OCI-LY1 (cell line): Measurements from ENCODE around the gene CPT2.

ENCODE experiments used
- H2AFZ ChIP-seq: fragments of 200-600 bp; sonication (generic), shearing (Covaris generic); 2 replicates; pipeline ENCODE4 v1.6.0; 2014; ENCODE audit warnings: antibody characterized with exemption, mild to moderate bottlenecking, low read length
- H3F3A ChIP-seq: fragments of 200-600 bp; sonication (generic), shearing (Covaris generic); 2 replicates; pipeline ENCODE4 v1.6.0; 2014; ENCODE audit warnings: mild to moderate bottlenecking, antibody characterized with exemption, low read length, moderate library complexity; ENCODE audit not compliant: insufficient read depth
- H3K27ac ChIP-seq: fragments of 200-600 bp; sonication (generic); 2 replicates; pipeline ENCODE4 v1.5.1; 2014; ENCODE audit warnings: low read length, mixed run types, mild to moderate bottlenecking, low read depth; ENCODE audit not compliant: poor library complexity, severe bottlenecking
- H3K27me3 ChIP-seq: fragments of 200-600 bp; sonication (generic); 2 replicates; pipeline ENCODE4 v1.6.0; 2014; ENCODE audit warnings: antibody characterized with exemption, mild to moderate bottlenecking, low read length, moderate library complexity; ENCODE audit not compliant: insufficient read depth
- H3K36me3 ChIP-seq: fragments of 200-600 bp; sonication (generic); 2 replicates; pipeline ENCODE4 v1.6.1; 2014; ENCODE audit warnings: mild to moderate bottlenecking, antibody characterized with exemption, low read length, moderate library complexity, mixed read lengths; ENCODE audit not compliant: insufficient read depth
- H3K4me1 ChIP-seq: fragments of 200-600 bp; sonication (generic); 2 replicates; pipeline ENCODE4 v1.5.1; 2014; ENCODE audit warnings: mild to moderate bottlenecking, low read length, moderate library complexity; ENCODE audit not compliant: insufficient read depth, severe bottlenecking
- H3K4me2 ChIP-seq: fragments of 200-600 bp; sonication (generic), shearing (Covaris generic); 2 replicates; pipeline ENCODE4 v1.6.1; 2014; ENCODE audit warnings: low read length
- H3K4me3 ChIP-seq: fragments of 200-600 bp; sonication (generic); 2 replicates; pipeline ENCODE4 v1.5.1; 2014; ENCODE audit warnings: low read length, low read depth, mild to moderate bottlenecking, mixed read lengths; ENCODE audit not compliant: poor library complexity, severe bottlenecking
- H3K79me2 ChIP-seq: fragments of 200-600 bp; shearing (Covaris generic); 2 replicates; pipeline ENCODE4 v1.6.1; 2016; ENCODE audit warnings: mixed run types, low read length, mixed read lengths; ENCODE audit not compliant: insufficient read depth
- H3K9ac ChIP-seq: fragments of 200-600 bp; sonication (generic), shearing (Covaris generic); 2 replicates; pipeline ENCODE4 v1.6.1; 2014; ENCODE audit warnings: mild to moderate bottlenecking, low read length, mixed read lengths
- H3K9me2 ChIP-seq: fragments of 200-600 bp; sonication (generic), shearing (Covaris generic); 2 replicates; pipeline ENCODE4 v1.6.1; 2014; ENCODE audit warnings: low read depth, mild to moderate bottlenecking, low read length, mixed read lengths
- H3K9me3 ChIP-seq: fragments of 200-600 bp; shearing (Covaris generic); 2 replicates; pipeline ENCODE4 v1.6.1; 2014; ENCODE audit warnings: low read length, mixed read lengths
- H4K20me1 ChIP-seq: fragments of 200-600 bp; sonication (generic), shearing (Covaris generic); 2 replicates; pipeline ENCODE4 v1.6.0; 2016; ENCODE audit warnings: mild to moderate bottlenecking, low read length; ENCODE audit not compliant: insufficient read depth
- EZH2 ChIP-seq: fragments of 200-600 bp; sonication (generic), shearing (Covaris generic); IDR thresholded peaks from 2 replicates; pipeline ENCODE4 v1.8.0; 2017; ENCODE audit warnings: borderline replicate concordance, mixed run types, mild to moderate bottlenecking, antibody characterized with exemption, low read length, moderate library complexity, mixed read lengths
- TF ChIP-seq, protein P1 (sequence below): fragments of 200-600 bp; sonication (generic), shearing (Covaris generic); IDR thresholded peaks from 2 replicates; pipeline ENCODE4 v1.5.1; 2017; ENCODE audit warnings: mild to moderate bottlenecking, antibody characterized with exemption, low read length, moderate library complexity, mixed read lengths

CPT2 gene

DNA sequence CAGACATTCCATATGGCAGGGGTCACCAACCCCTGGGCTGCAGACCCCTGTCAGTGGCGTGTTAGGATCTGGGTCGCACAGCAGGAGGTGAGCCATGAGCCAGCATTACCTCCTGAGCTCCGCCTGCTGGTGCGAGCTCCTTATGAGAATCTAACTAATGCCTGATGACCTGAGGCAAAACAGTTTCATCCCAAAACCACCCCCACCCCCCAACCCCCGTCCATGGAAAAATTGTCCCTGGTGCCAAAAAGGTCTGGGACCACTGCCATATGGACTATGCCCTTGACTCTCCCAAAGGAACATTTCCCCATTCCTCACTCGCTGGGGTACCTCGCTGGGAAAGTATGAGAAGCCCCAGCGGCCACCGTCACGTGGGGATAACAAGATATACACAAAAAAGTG, 6.4 kb upstream of the CPT2 start:
- 0 out of 2 replicates have a peak, but pooled peaks cover 5% of the 10 kb centered on the region for H3F3A ChIP-seq
- no peaks in the 10 kb centered on the region for H3K9me2 ChIP-seq
- H3K79me2 ChIP-seq, result no peaks in the 10 kb centered on the region
- TF ChIP-seq, protein P1, sequence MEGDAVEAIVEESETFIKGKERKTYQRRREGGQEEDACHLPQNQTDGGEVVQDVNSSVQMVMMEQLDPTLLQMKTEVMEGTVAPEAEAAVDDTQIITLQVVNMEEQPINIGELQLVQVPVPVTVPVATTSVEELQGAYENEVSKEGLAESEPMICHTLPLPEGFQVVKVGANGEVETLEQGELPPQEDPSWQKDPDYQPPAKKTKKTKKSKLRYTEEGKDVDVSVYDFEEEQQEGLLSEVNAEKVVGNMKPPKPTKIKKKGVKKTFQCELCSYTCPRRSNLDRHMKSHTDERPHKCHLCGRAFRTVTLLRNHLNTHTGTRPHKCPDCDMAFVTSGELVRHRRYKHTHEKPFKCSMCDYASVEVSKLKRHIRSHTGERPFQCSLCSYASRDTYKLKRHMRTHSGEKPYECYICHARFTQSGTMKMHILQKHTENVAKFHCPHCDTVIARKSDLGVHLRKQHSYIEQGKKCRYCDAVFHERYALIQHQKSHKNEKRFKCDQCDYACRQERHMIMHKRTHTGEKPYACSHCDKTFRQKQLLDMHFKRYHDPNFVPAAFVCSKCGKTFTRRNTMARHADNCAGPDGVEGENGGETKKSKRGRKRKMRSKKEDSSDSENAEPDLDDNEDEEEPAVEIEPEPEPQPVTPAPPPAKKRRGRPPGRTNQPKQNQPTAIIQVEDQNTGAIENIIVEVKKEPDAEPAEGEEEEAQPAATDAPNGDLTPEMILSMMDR, result no peak
- H3K4me1 ChIP-seq, result no peaks in the 10 kb centered on the region
- no peaks in the 10 kb centered on the region for H3K27me3 ChIP-seq
- no peaks in the 10 kb centered on the region for H3K36me3 ChIP-seq
- no peaks in the 10 kb centered on the region for H3K9me3 ChIP-seq
- no peak overlapping the region for H3K9ac ChIP-seq
- no peak overlapping the region for H3K4me3 ChIP-seq
- no peak overlapping the region for H3K4me2 ChIP-seq
- H4K20me1 ChIP-seq, result no peaks in the 10 kb centered on the region
- no peak overlapping the region for H3K27ac ChIP-seq
- no peak overlapping the region for H2AFZ ChIP-seq

DNA sequence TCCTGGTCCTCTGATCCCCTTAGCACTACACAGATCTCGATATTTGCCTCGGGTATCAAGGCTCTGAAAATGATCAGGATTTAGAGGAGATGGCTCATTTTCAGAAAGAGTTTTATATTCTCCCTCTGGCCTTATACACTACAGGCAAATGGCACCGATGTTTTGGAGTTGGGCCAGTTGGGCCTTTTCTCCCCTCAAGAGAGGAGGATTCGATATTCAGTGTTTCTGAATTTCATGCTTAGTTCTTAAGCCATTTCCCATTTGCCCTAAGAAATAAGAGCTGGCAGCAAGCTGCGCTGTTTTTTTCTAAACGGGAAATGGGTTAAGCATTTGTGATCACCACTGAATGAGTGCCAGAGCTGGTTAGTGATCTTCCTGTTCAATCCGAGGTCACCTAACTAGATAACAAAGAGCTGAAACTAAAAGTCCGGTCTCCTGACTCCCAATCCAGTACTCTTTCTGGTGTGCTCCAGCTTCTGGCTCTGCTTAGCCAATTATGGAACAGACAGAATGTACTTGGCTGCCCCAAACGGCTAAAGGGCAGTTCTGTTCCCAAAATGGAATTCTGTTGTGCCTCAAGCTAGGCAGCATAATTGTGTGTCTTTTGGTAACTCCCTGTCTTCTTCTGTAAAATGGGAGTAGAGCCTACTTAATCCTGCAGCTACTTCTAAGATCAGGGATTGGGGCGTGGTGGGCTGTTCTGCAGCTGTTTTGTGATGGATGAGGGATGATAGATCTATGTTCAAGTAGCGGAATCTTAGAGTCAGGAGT, 1.2 kb upstream of the CPT2 start:
- no peak overlapping the region for H2AFZ ChIP-seq
- H3K36me3 ChIP-seq, result no peaks in the 10 kb centered on the region
- no peak overlapping the region for H3K4me2 ChIP-seq
- H3K27ac ChIP-seq, result no peak overlapping the region
- peaks cover 22% of the 10 kb centered on the region for H3K4me1 ChIP-seq
- H4K20me1 ChIP-seq, result no peaks in the 10 kb centered on the region
- no peaks in the 10 kb centered on the region for H3K27me3 ChIP-seq
- H3K9me3 ChIP-seq, result no peaks in the 10 kb centered on the region
- H3K9me2 ChIP-seq, result no peaks in the 10 kb centered on the region
- H3K9ac ChIP-seq, result no peak overlapping the region
- 0 out of 2 replicates have a peak, but pooled peaks cover 5% of the 10 kb centered on the region for H3F3A ChIP-seq
- TF ChIP-seq EZH2, result no peak
- TF ChIP-seq, protein P1, result no peak
- 0 out of 2 replicates have a peak, but pooled peaks cover 3% of the 10 kb centered on the region for H3K79me2 ChIP-seq
- H3K4me3 ChIP-seq, result no peak overlapping the region

DNA sequence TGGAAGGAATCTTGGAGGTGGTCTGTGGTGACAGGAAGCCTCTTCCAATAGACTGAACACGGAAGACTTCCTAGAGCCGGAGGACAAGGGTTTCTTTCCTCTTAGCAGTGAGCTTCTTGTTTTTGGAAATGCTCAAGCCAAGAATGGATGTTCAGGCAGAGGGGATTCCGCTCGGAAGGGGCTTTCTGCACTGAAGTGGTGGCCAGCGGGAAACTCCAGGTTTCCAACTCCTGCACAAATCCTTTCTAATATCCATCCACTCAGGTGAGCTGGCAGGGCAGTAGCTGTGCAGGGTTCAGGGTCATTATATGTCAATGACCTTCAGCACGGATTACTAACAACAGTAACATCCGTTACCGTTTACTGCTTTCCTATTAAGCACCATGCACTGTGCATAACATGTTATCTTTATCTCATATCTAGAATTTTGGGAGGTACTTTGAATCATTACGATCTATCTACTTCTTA, 573 bp upstream of the CPT2 start:
- Histone ChIP-seq H3K27me3 (no peaks in the 10 kb centered on the region), H3K27ac (no peak overlapping the region), H3K9me2 (no peaks in the 10 kb centered on the region), H2AFZ (peak overlapping the region; percentile 45; the same call in 1 of the 2 replicates), H3K36me3 (no peaks in the 10 kb centered on the region), H3K4me2 (peak overlapping the region; percentile 81), H3F3A (0 out of 2 replicates have a peak, but pooled peaks cover 5% of the 10 kb centered on the region), H3K9ac (peak overlapping the region; percentile 97), H3K79me2 (0 out of 2 replicates have a peak, but pooled peaks cover 3% of the 10 kb centered on the region), H3K4me3 (peak overlapping the region; percentile 87), H4K20me1 (no peaks in the 10 kb centered on the region), H3K9me3 (no peaks in the 10 kb centered on the region), H3K4me1 (peaks cover 22% of the 10 kb centered on the region)
- no peak for TF ChIP-seq EZH2
- TF ChIP-seq, protein P1, result no peak
